ENCODE measurements around the gene MSH3. TPM values are rescaled to one million over a fixed set of nuclear protein-coding genes. Genes with fewer than 3 reads are reported as not detected.

Gene MSH3
- total and polyA plus RNA-seq, 12 donors: 2.8 to 24.6 (median 11.7) TPM

GRCh38 chr5:80764786-80765185 lies 110.3 kb downstream of the MSH3 start:
- H3K27me3 ChIP-seq: no peaks in the 10 kb centered on the region
- TF ChIP-seq POLR2A (IDR thresholded peaks at IDR 0.05) (no peak), CTCF (IDR thresholded peaks at IDR 0.05) (no peak)
- DNase-seq: no peak
- H3K4me1 ChIP-seq (replicated peaks in 1 of 2): no peaks in the 10 kb centered on the region
- no peak overlapping the region for H3K27ac ChIP-seq
- WGBS, 4 donors: 95 to 100% (median 100%) methylated on average over 1 of the region's 1 CpG
- H3K36me3 ChIP-seq (replicated peaks in 1 of 2): no peaks in the 10 kb centered on the region
- intact Hi-C loops (cut with DNase I): no loop called here
- H3K4me3 ChIP-seq: no peak overlapping the region
- H3K9me3 ChIP-seq (replicated peaks in 1 of 3): peaks cover 0 to 3% (median 0%) of the 10 kb centered on the region in 3 donors

- no peak overlapping the region for H3K27ac ChIP-seq
These were observed 123.2 kb downstream of the MSH3 start for GRCh38 chr5:80777347-80778287.

GRCh38 chr5:80780024-80780423 lies 125.6 kb downstream of the MSH3 start:
- intact Hi-C loops (cut with DNase I): no loop called here
- Histone ChIP-seq H3K27me3 (no peaks in the 10 kb centered on the region), H3K36me3 (replicated peaks in 1 of 2) (no peaks in the 10 kb centered on the region), H3K4me3 (no peak overlapping the region), H3K27ac (no peak overlapping the region), H3K4me1 (replicated peaks in 1 of 2) (no peaks in the 10 kb centered on the region), H3K9me3 (replicated peaks in 1 of 3) (no peaks in the 10 kb centered on the region)
- 94 to 98% (median 95%) methylated on average over 2 of the region's 2 CpGs for WGBS, 4 donors
- DNase-seq: no peak
- no peak for TF ChIP-seq CTCF (IDR thresholded peaks at IDR 0.05)
- TF ChIP-seq POLR2A (IDR thresholded peaks at IDR 0.05): no peak

More at GRCh38 chr5:80777347-80778287, 123.2 kb downstream of the MSH3 start:
- no peak for DNase-seq
- Histone ChIP-seq H3K4me3 (no peak overlapping the region), H3K9me3 (replicated peaks in 1 of 3) (no peaks in the 10 kb centered on the region), H3K4me1 (replicated peaks in 1 of 2) (no peaks in the 10 kb centered on the region), H3K36me3 (replicated peaks in 1 of 2) (no peaks in the 10 kb centered on the region), H3K27me3 (no peaks in the 10 kb centered on the region)
- intact Hi-C loops (cut with DNase I): no loop called here
- TF ChIP-seq CTCF (IDR thresholded peaks at IDR 0.05): no peak
- TF ChIP-seq POLR2A (IDR thresholded peaks at IDR 0.05): no peak
- WGBS, 4 donors: 80 to 89% (median 85%) methylated on average over 4 of the region's 4 CpGs

GRCh38 chr5:80780761-80781285 lies 126.4 kb downstream of the MSH3 start:
- TF ChIP-seq POLR2A (IDR thresholded peaks at IDR 0.05) (no peak), CTCF (IDR thresholded peaks at IDR 0.05) (no peak)
- Histone ChIP-seq H3K9me3 (replicated peaks in 1 of 3) (no peaks in the 10 kb centered on the region), H3K27ac (no peak overlapping the region), H3K27me3 (no peaks in the 10 kb centered on the region), H3K4me3 (no peak overlapping the region), H3K36me3 (replicated peaks in 1 of 2) (no peaks in the 10 kb centered on the region), H3K4me1 (replicated peaks in 1 of 2) (no peaks in the 10 kb centered on the region)
- 97 to 98% (median 98%) methylated on average over 8 of the region's 8 CpGs for WGBS, 4 donors
- intact Hi-C loops (cut with DNase I): no loop called here
- no peak for DNase-seq
